ENCODE measurements around the gene NOVA2.

The NOVA2 gene

GRCh38 chr19:46000491-46001246 is 27.0 kb upstream of the NOVA2 start:
- peak; percentile 74 for DNase-seq

GRCh38 chr19:45999653-46000121 is 26.0 kb upstream of the NOVA2 start:
- peak; percentile 2 for DNase-seq

DNA sequence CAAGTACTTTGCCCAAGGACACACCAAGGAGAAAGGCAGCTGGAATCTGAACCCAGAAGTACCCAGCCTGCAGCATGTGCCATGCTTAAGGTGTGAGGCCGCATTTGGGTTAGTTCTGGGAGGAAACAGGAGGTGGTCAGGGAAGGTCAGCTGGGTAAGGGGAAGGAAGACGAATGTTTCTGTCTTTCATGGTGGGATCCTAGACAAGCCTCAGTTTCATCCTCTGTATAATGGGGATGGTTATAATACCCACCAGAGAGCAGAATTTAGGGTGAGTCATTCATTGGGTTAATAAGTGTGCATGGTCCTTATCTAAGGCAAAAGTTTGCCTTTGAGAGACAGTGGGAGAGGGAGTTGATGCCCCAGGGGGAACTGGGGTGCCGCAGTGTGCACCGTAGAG is 25.2 kb upstream of the NOVA2 start:
- DNase-seq: no peak

GRCh38 chr19:45996933-45997332 is 23.3 kb upstream of the NOVA2 start:
- no peak for DNase-seq

DNA sequence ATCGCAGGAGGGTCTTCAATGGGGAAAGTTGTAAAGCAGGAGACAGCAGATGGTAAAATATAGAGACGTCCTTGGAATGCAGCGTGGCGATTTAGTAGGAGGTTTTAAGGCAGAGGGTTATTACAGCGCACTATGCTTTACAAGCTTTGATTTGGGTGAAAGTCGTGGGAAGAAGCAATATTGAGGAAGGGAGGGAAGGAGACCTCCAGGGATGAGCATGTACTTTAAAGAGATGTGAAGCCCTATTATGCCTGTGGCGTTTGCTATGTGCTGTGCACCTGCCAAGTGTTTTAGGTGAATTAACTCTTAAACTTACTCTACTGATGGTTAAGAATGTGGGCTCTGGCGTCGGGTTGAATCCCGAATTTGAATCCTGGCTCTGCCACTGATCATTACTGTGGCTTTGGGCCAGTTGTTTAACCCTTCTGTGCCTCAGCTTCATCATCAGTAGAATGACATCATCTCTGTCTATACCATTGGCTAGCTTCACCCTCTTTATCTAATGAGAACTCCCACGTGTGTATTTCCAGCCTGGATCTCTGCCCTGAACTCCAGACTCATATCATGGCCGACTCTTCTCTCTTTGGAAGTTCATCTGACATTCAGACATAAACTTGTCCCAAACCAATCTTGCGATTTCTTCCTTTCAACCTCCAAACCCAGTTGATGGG is 22.2 kb upstream of the NOVA2 start:
- DNase-seq: no peak

GRCh38 chr19:45994998-45995714 is 21.5 kb upstream of the NOVA2 start, which contains the start of gene CCDC61:
CCDC61 (plus strand) TSS chr19:45995467; CDS start chr19:46003019, 7,552 bp downstream.
- DNase-seq: peak; percentile 100

GRCh38 chr19:45994456-45994997 is 20.9 kb upstream of the NOVA2 start:
- DNase-seq: no peak

GRCh38 chr19:45990113-45990728 is 16.6 kb upstream of the NOVA2 start:
- no peak for DNase-seq

DNA sequence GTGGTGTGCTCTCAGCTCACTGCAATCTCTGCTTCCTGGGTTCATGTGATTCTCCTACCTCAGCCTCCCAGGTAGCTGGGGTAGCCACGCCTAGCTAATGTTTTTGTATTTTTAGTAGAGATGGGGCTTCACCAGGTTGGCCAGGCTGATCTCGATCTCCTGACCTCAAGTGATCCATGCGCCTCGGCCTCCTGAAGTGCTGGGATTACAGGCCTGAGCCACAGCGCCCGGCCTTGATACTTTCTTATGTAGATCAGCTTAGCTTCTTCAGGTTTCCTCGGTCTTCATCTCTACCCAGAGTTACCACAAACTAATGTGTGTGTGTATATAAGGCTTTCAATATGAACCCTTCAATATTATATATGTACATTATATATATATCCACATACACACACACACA is 11.7 kb upstream of the NOVA2 start:
- DNase-seq: no peak

DNA sequence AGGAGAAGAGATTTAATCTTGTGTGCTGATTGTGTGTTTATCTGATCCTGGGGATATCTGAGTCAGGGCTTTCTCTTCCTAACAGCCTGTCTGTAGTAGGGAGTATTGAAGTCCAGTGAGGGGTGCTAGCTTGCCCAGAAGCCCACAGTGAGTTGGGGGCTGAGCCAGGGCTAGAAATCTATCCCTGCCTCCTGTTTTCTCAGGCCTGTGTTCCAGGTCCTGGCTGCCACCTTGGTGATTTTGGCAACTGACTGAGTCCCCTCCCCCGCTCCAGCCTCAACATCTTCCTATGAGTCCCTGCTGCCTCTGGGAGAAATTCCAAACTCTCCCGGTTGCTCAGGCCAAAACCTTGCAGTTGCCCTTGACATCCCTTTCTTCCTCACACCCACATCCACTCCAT is 7.7 kb upstream of the NOVA2 start:
- DNase-seq: no peak

GRCh38 chr19:45978156-45978555 is 4.5 kb upstream of the NOVA2 start:
- DNase-seq: no peak

- no peak for DNase-seq
Measured at GRCh38 chr19:45976178-45976577, 2.5 kb upstream of the NOVA2 start.

DNA sequence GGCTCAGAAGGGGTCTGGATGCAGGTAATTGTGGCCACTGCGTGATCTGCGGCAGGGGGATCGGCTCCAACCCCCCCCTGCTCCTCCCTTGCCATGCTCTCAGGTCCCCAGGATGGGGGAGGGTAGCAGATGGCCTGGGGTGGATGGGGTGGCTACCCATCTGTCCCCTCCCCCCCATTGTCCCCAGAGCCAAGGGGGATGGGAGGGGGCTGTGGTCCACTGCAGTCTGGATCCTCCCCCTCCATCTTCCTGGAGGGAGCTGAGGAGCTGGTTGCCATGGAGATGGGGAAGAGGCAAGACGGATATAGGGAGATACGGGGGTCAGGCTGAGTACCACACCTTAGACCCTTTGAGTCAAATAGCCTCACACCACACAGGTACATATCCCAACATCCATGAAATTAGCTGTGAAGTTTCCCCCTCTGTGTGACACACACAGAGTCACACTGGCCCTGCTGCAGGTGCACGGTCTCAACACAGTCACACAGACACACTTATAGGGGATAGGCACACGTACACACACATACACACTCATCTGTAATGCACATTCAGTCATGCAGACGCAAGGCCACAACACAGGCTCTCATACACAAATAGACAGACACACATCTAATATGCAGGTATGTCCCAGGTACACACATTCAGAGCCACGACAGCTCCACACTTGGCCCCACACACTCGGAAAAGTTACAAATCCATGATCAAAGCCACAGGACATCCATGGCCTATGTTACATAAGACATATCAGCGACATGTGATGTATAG is 1.8 kb upstream of the NOVA2 start:
- no peak for DNase-seq

GRCh38 chr19:45972947-45973540 is 621 bp downstream of the NOVA2 start:
- no peak for DNase-seq

DNA sequence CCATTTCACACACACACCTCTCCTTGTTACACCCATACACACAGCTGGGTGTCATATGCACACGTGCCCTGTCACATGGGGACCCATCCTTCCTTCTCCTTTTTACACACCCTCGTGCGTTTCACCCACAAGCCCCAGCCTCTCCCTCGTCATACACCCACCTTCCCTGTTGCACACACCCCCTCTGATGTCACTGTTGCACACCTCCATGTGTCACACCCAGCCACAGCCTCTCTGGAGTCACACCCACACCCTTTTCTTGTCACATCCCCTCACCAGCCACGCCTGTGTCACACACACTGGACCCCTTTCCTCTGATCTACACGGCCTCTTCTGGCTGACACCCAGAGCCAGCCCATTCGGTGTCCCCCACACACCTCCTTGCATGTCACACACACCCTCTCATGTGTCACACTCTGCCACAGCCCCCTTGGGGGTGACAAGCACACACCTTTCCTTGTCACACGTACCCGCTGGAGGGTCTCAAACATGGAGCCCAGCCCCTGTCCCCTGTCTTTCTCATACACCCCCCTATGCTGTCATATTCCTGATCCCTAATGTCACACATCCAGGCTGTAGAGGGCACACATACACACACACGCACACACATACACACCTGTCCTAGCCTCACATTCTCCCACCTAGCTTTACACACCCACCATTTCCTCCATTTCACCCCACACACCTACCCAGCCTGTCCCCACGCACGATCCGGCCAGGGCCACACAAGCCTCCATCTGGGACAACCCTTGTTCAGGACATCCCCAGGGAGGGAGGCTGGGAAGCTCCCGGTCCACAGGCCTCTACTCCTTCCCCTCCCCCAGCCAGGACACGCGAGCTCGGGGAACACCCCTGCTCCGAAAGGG is 1.4 kb downstream of the NOVA2 start:
- peak; percentile 13 for DNase-seq

GRCh38 chr19:45971260-45971902 is 2.3 kb downstream of the NOVA2 start:
- DNase-seq: no peak

DNA sequence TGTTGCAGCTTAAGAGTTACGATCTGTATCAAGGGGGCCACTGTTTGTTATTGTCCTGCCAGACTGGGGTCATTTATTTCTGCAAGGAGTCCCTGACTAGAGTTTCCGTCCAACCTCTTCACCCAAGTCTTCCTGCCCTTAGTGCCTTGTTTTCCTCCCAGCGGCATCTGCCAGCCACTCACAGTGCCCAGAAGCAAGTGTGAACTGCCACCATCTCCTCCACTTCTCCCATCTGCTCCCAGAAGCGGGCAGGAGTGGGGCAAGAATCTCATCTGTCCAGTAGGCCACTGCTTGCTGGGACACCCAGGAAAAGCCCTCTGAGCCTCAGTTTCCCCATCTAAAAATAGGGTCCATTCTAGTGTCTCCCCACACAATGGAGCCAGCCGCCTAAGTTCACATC is 4.0 kb downstream of the NOVA2 start:
- no peak for DNase-seq

GRCh38 chr19:45968626-45969025 is 5.0 kb downstream of the NOVA2 start:
- no peak for DNase-seq

GRCh38 chr19:45967246-45967645 is 6.4 kb downstream of the NOVA2 start:
- no peak for DNase-seq

GRCh38 chr19:45962021-45962420 is 11.6 kb downstream of the NOVA2 start:
- no peak for DNase-seq

Data from CD4-positive, alpha-beta T cell treated with Interleukin-4 for 4 hours (primary cell).